Osteocyte (in vitro differentiated cells): Measurements from ENCODE around the gene LRFN5. TPM values are rescaled to one million over a fixed set of nuclear protein-coding genes. Genes with fewer than 3 reads are reported as not detected.

Experiments used
- DNase-seq: peaks from one replicate; pipeline ENCODE4 v3.0.0; 2021; ENCODE audit warnings: mixed read lengths; ENCODE audit not compliant: unreplicated experiment; ENCODE audit errors: extremely low spot score
- H3K27ac Mint-ChIP-seq: one replicate; pipeline ENCODE4 v1.8.0; 2021; ENCODE audit warnings: mild to moderate bottlenecking, mixed read lengths; ENCODE audit not compliant: unreplicated experiment
- H3K27me3 Mint-ChIP-seq: one replicate; pipeline ENCODE4 v1.8.0; 2021; ENCODE audit warnings: mixed read lengths; ENCODE audit not compliant: unreplicated experiment
- H3K36me3 Mint-ChIP-seq: one replicate; pipeline ENCODE4 v1.8.0; 2021; ENCODE audit warnings: mixed read lengths; ENCODE audit not compliant: unreplicated experiment
- H3K4me1 Mint-ChIP-seq: one replicate; pipeline ENCODE4 v1.8.0; 2021; ENCODE audit warnings: mixed read lengths; ENCODE audit not compliant: unreplicated experiment
- H3K4me3 Mint-ChIP-seq: one replicate; pipeline ENCODE4 v1.8.0; 2021; ENCODE audit warnings: mild to moderate bottlenecking, moderate library complexity, mixed read lengths; ENCODE audit not compliant: unreplicated experiment
- H3K9me3 Mint-ChIP-seq: one replicate; pipeline ENCODE4 v1.8.0; 2021; ENCODE audit warnings: mixed read lengths; ENCODE audit not compliant: unreplicated experiment
- CTCF ChIP-seq: fragments of 200-600 bp; sonication (generic); IDR thresholded peaks from 2 replicates; pipeline ENCODE4 v1.5.0; 2021; ENCODE audit warnings: antibody characterized with exemption, mild to moderate bottlenecking, moderate library complexity
- total RNA-seq: library from RNA; stranded (reverse); gene quantifications from 2 replicates; pipeline ENCODE4 v1.2.1, GENCODE V29; 2021

The LRFN5 gene
- total RNA-seq, 1 donor from 2014 or later = 0.16 TPM

GRCh38 chr14:41606282-41606531, 469 bp upstream of the LRFN5 start:
- peak overlapping the region; percentile 67 for H3K4me3 Mint-ChIP-seq
- H3K4me1 Mint-ChIP-seq = peaks cover 31% of the 10 kb centered on the region
- no peak for TF ChIP-seq CTCF
- H3K27ac Mint-ChIP-seq = no peak overlapping the region
- no peaks in the 10 kb centered on the region for H3K36me3 Mint-ChIP-seq
- H3K9me3 Mint-ChIP-seq = no peaks in the 10 kb centered on the region
- DNase-seq = no peak
- H3K27me3 Mint-ChIP-seq = peaks cover 82% of the 10 kb centered on the region

- H3K4me1 Mint-ChIP-seq = peaks cover 31% of the 10 kb centered on the region
- H3K27me3 Mint-ChIP-seq = peaks cover 91% of the 10 kb centered on the region
- H3K4me3 Mint-ChIP-seq = peak overlapping the region; percentile 67
- no peaks in the 10 kb centered on the region for H3K9me3 Mint-ChIP-seq
- no peak for TF ChIP-seq CTCF
- H3K36me3 Mint-ChIP-seq = no peaks in the 10 kb centered on the region
- DNase-seq = no peak
- no peak overlapping the region for H3K27ac Mint-ChIP-seq
Measured at GRCh38 chr14:41607304-41607775, 664 bp downstream of the LRFN5 start.

- peaks cover 85% of the 10 kb centered on the region for H3K27me3 Mint-ChIP-seq
- H3K9me3 Mint-ChIP-seq = no peaks in the 10 kb centered on the region
- no peaks in the 10 kb centered on the region for H3K36me3 Mint-ChIP-seq
- TF ChIP-seq CTCF = no peak
- H3K4me3 Mint-ChIP-seq = peak overlapping the region; percentile 67
- peaks cover 31% of the 10 kb centered on the region for H3K4me1 Mint-ChIP-seq
- no peak for DNase-seq
- no peak overlapping the region for H3K27ac Mint-ChIP-seq
Measured at GRCh38 chr14:41607966-41608663, 1.4 kb downstream of the LRFN5 start.

GRCh38 chr14:41608681-41609390, 2.2 kb downstream of the LRFN5 start:
- H3K4me3 Mint-ChIP-seq = no peak overlapping the region
- H3K36me3 Mint-ChIP-seq = no peaks in the 10 kb centered on the region
- TF ChIP-seq CTCF = no peak
- H3K27ac Mint-ChIP-seq = no peak overlapping the region
- peaks cover 31% of the 10 kb centered on the region for H3K4me1 Mint-ChIP-seq
- no peaks in the 10 kb centered on the region for H3K9me3 Mint-ChIP-seq
- DNase-seq = no peak
- peaks cover 81% of the 10 kb centered on the region for H3K27me3 Mint-ChIP-seq

- no peaks in the 10 kb centered on the region for H3K36me3 Mint-ChIP-seq
- H3K4me3 Mint-ChIP-seq = no peak overlapping the region
- DNase-seq = no peak
- H3K4me1 Mint-ChIP-seq = peaks cover 31% of the 10 kb centered on the region
- H3K27ac Mint-ChIP-seq = no peak overlapping the region
- peaks cover 77% of the 10 kb centered on the region for H3K27me3 Mint-ChIP-seq
- TF ChIP-seq CTCF = peak; percentile 30
- H3K9me3 Mint-ChIP-seq = no peaks in the 10 kb centered on the region
Measured at GRCh38 chr14:41609704-41610183, 3.1 kb downstream of the LRFN5 start.
